Peyer's patch (tissue), 4 donors: ENCODE data around the gene HABP2. TPM values are rescaled to one million over a fixed set of nuclear protein-coding genes. Genes with fewer than 3 reads are reported as not detected.

Experiments
- DNase-seq, 3 donors: peaks; one replicate each; pipeline ENCODE4 v3.0.0-alpha.2; 2017 to 2019
- H3K27ac ChIP-seq, 4 donors: fragments of 200-600 bp; sonication (generic); one replicate each; pipeline ENCODE4 v1.5.1; 2016 to 2019
- H3K27me3 ChIP-seq, 2 donors: fragments of 200-600 bp; sonication (generic); one replicate each; pipeline ENCODE4 v1.5.1; 2019
- H3K36me3 ChIP-seq, 3 donors: fragments of 200-600 bp; sonication (generic); one replicate each; pipeline ENCODE4 v1.5.1; 2016 to 2019
- H3K4me1 ChIP-seq, 4 donors: fragments of 200-600 bp; sonication (generic); one replicate each; pipeline ENCODE4 v1.5.1; 2016 to 2019
- H3K4me3 ChIP-seq, 4 donors: fragments of 200-600 bp; sonication (generic); 1 replicate in 3 of 4; 2 replicates in 1 of 4; pipeline ENCODE4 v1.5.1; 2016 to 2019; ENCODE audit warnings: mild to moderate bottlenecking in 1 of 4
- H3K9me3 ChIP-seq, 4 donors: fragments of 200-600 bp; sonication (generic); one replicate each; pipeline ENCODE4 v1.5.1; 2016 to 2019; ENCODE audit warnings: mild to moderate bottlenecking in 1 of 4
- POLR2A ChIP-seq, 2 donors: fragments of 450-650 bp; IDR thresholded peaks; one replicate each; pipeline ENCODE4 v1.5.1; 2017; ENCODE audit warnings: antibody characterized with exemption in 2 of 2, mild to moderate bottlenecking in 2 of 2, moderate library complexity in 2 of 2
- total RNA-seq, 4 donors: library from RNA; depleted of rRNA; stranded (reverse); fragments of >200 nt; gene quantifications; one replicate each; pipeline ENCODE4 v1.1.0, GENCODE V29; 2016
- TF ChIP-seq, protein P1 (sequence below), 6 experiments: fragments of 450-650 bp in 4 of 6; fragments of 200-600 bp in 2 of 6; sonication (generic) in 1 of 6; IDR thresholded peaks; one replicate each; pipeline ENCODE4 v1.5.1; 2017 to 2019; ENCODE audit warnings: antibody characterized with exemption in 6 of 6, mild to moderate bottlenecking in 3 of 6, moderate library complexity in 1 of 6

HABP2 gene
- total RNA-seq, 4 donors from 2014 or later, result 0.27 to 0.88 TPM; not detected in 2

DNA sequence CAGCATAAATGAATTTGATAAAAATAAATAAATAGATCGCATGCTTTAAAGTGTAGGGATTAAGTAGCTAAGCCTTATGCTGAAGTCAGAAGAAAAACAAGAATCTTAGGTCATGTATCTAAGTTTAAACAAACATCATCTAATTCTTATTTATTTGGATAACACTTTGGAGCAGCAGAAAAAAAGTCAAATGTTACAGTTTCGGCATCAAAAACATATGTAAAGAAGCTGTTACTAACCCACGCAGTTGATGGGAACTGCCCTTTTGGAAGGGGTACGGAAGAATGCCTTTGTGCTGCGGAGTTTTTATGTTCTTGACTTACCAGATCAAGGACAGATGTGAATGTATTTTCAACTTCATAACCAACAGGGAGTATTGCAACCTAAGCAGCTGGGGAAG, 37.3 kb upstream of the HABP2 start:
- TF ChIP-seq, protein P1, sequence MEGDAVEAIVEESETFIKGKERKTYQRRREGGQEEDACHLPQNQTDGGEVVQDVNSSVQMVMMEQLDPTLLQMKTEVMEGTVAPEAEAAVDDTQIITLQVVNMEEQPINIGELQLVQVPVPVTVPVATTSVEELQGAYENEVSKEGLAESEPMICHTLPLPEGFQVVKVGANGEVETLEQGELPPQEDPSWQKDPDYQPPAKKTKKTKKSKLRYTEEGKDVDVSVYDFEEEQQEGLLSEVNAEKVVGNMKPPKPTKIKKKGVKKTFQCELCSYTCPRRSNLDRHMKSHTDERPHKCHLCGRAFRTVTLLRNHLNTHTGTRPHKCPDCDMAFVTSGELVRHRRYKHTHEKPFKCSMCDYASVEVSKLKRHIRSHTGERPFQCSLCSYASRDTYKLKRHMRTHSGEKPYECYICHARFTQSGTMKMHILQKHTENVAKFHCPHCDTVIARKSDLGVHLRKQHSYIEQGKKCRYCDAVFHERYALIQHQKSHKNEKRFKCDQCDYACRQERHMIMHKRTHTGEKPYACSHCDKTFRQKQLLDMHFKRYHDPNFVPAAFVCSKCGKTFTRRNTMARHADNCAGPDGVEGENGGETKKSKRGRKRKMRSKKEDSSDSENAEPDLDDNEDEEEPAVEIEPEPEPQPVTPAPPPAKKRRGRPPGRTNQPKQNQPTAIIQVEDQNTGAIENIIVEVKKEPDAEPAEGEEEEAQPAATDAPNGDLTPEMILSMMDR (IDR thresholded peaks at IDR 0.05), result no peak
- TF ChIP-seq POLR2A (IDR thresholded peaks at IDR 0.05), result no peak
- H3K4me1 ChIP-seq, result no peaks in the 10 kb centered on the region
- H3K9me3 ChIP-seq, result no peaks in the 10 kb centered on the region
- H3K27ac ChIP-seq, result no peak overlapping the region
- no peaks in the 10 kb centered on the region for H3K36me3 ChIP-seq
- H3K27me3 ChIP-seq, result no peaks in the 10 kb centered on the region
- no peak for DNase-seq
- H3K4me3 ChIP-seq, result no peak overlapping the region

DNA sequence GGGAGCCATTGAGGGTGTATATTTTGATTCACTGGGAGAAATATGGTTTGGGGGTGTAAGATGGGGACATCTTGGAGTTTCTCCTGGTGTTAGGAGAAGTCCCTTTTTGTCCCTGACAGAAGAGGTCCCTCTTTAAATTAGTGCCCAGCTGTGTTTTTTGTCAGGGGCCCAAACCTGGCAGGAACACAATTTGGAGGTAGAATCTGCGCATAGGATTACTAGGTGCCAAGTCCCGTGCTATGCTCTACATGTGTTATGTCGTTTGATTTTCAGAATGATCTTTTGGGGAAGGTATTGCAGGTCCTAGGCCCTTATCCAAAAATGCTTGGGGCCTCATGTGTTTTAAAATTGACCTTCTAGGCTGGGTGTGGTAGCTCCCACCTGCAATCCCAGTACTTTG, 36.8 kb upstream of the HABP2 start:
- no peak overlapping the region for H3K27ac ChIP-seq
- no peak for DNase-seq
- H3K36me3 ChIP-seq, result no peaks in the 10 kb centered on the region
- no peak overlapping the region for H3K4me3 ChIP-seq
- no peaks in the 10 kb centered on the region for H3K4me1 ChIP-seq
- H3K9me3 ChIP-seq, result no peaks in the 10 kb centered on the region
- H3K27me3 ChIP-seq, result no peaks in the 10 kb centered on the region
- TF ChIP-seq, protein P1 (IDR thresholded peaks at IDR 0.05), result no peak
- no peak for TF ChIP-seq POLR2A (IDR thresholded peaks at IDR 0.05)

DNA sequence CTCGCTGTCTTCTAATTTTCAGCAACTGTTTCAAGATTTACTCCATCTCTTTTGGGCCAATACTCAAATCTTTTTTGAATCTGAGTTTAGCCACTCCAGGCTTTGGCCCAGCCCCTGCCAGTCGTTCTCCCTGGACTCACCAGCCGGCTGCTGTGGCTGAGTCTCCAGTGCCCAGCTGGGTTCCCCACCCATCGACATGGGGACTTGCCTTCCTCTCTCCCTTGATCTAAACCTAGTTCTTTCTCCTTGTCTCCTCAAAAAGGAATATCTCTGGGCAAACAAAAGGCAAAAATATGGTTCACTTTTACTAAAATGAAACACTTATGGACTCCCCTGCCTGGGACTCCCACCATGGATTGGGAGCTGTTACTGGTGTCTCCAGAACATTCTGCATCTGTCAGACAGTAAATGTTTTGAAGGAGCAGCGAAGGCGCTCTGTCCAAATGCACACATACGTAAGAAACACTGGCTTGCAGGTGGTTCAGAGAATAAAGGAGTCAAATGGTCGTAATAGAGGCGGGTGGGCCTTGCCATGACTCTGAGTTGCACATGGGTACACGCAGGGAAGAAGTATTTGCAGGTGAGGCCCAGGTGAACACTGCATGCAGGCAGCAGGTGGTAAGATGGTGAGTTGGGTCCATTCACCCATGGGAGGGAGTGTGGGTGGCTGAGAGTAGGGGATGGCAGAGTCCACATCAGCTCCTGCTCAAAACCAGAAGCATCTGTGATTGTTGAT, 35.5 kb upstream of the HABP2 start:
- DNase-seq, result peak in 1 of 3 donors; percentile 32

DNA sequence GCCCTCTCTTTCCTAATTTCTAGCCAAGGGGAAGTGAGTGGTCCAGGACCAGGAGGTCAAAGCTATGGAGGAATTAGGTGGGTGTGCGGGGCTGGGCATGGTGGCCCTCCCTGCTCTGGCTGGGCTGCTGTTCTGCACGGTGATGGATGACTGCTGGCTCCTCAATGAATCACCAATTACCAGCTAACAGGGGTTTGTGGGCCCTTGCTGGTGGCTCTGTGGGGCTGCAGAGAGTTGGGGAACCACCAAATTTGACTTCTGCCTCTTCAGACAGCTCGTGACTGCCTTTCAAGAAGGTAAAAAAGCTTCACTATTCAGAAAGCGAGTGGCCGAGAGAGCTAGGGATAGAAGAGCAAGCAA, 35.0 kb upstream of the HABP2 start:
- Histone ChIP-seq H3K27me3 (no peaks in the 10 kb centered on the region), H3K4me3 (no peak overlapping the region), H3K36me3 (no peaks in the 10 kb centered on the region), H3K9me3 (no peaks in the 10 kb centered on the region), H3K27ac (no peak overlapping the region), H3K4me1 (no peaks in the 10 kb centered on the region)
- DNase-seq, result peak in 1 of 3 donors; percentile 14
- TF ChIP-seq, protein P1 (IDR thresholded peaks at IDR 0.05), result no peak
- TF ChIP-seq POLR2A (IDR thresholded peaks at IDR 0.05), result no peak

More for the DNA sequence above, 35.5 kb upstream of the HABP2 start:
- Histone ChIP-seq H3K4me3 (no peak overlapping the region), H3K27ac (no peak overlapping the region), H3K36me3 (no peaks in the 10 kb centered on the region), H3K4me1 (no peaks in the 10 kb centered on the region), H3K9me3 (no peaks in the 10 kb centered on the region), H3K27me3 (no peaks in the 10 kb centered on the region)
- TF ChIP-seq, protein P1 (IDR thresholded peaks at IDR 0.05), result no peak
- TF ChIP-seq POLR2A (IDR thresholded peaks at IDR 0.05), result no peak

DNA sequence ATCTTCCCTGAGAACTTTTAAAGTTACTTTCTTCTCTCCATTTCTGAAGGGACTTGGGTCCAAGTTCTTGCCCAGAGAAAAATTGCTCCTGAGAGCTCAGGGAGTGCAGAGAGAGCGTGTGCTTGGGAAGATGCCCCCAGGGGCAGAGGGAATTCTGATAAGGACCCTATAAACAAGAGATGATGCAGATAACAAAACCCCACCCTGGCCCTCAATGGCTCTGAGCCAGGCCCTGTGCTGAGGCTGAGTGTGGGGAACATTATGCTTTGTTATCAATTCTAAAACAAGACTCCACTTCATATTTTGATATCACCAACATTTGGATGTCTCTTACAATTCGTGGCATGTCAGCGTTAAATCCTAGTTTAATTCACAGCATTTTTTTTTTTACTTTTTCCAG, 34.4 kb upstream of the HABP2 start:
- Histone ChIP-seq H3K4me3 (no peak overlapping the region), H3K27ac (no peak overlapping the region), H3K36me3 (no peaks in the 10 kb centered on the region), H3K4me1 (no peaks in the 10 kb centered on the region), H3K9me3 (no peaks in the 10 kb centered on the region), H3K27me3 (no peaks in the 10 kb centered on the region)
- peak in 1 of 3 donors; percentile 15 for DNase-seq
- TF ChIP-seq, protein P1 (IDR thresholded peaks at IDR 0.05), result no peak
- no peak for TF ChIP-seq POLR2A (IDR thresholded peaks at IDR 0.05)
